HepG2 (cell line): Measurements from ENCODE around the gene KLB. TPM values are rescaled to one million over a fixed set of nuclear protein-coding genes. Genes with fewer than 3 reads are reported as not detected.

Experiments
- ARNTL ChIP-seq: sonication (generic); formaldehyde crosslinking; IDR thresholded peaks from 2 replicates; pipeline ENCODE4 v1.4.0; 2020; ENCODE audit warnings: mild to moderate bottlenecking, missing genetic modification reagents
- CENPT ChIP-seq: sonication (generic); formaldehyde crosslinking; IDR thresholded peaks from 2 replicates; pipeline ENCODE4 v1.8.0; 2022; ENCODE audit warnings: low read depth, mild to moderate bottlenecking, moderate library complexity, missing genetic modification reagents
- DMAP1 ChIP-seq: IDR thresholded peaks from 2 replicates; pipeline ENCODE4 v1.6.1; 2016
- MED8 ChIP-seq: sonication (generic); formaldehyde crosslinking; IDR thresholded peaks from 2 replicates; pipeline ENCODE4 v1.8.1; 2023; ENCODE audit warnings: mild to moderate bottlenecking, missing genetic modification reagents; ENCODE audit not compliant: insufficient replicate concordance
- MTF2 ChIP-seq: sonication (generic); formaldehyde crosslinking; IDR thresholded peaks from 2 replicates; pipeline ENCODE4 v1.5.0; 2020; ENCODE audit warnings: missing genetic modification reagents, borderline replicate concordance
- NCOR1 ChIP-seq: fragments of 200-600 bp; sonication (generic); IDR thresholded peaks from 2 replicates; pipeline ENCODE4 v1.7.0; 2017; ENCODE audit warnings: antibody characterized with exemption, low read length, borderline replicate concordance
- RELA ChIP-seq: sonication (generic); formaldehyde crosslinking; IDR thresholded peaks from 2 replicates; pipeline ENCODE4 v1.4.0; 2020; ENCODE audit warnings: missing genetic modification reagents
- SMYD3 ChIP-seq: sonication (generic); formaldehyde crosslinking; IDR thresholded peaks from 2 replicates; pipeline ENCODE4 v1.8.1; 2023; ENCODE audit warnings: mild to moderate bottlenecking, missing genetic modification reagents
- TCF7 ChIP-seq: sonication (generic); IDR thresholded peaks from 2 replicates; pipeline ENCODE4 v1.6.1; 2016; ENCODE audit warnings: antibody characterized with exemption, low read depth
- ZBTB8A ChIP-seq: sonication (generic); formaldehyde crosslinking; IDR thresholded peaks from 2 replicates; pipeline ENCODE4 v1.4.0; 2020; ENCODE audit warnings: mild to moderate bottlenecking, low read depth, missing genetic modification reagents, borderline replicate concordance
- ZFP36 ChIP-seq: fragments of 150-350 bp; IDR thresholded peaks from 2 replicates; pipeline ENCODE4 v1.6.1; 2018; ENCODE audit warnings: borderline replicate concordance, low read length, low read depth; ENCODE audit not compliant: partially characterized antibody
- ZNF180 ChIP-seq: sonication (generic); formaldehyde crosslinking; IDR thresholded peaks from 2 replicates; pipeline ENCODE4 v1.4.0; 2020; ENCODE audit warnings: low read depth, missing genetic modification reagents, borderline replicate concordance
- ZNF20 ChIP-seq: sonication (generic); formaldehyde crosslinking; IDR thresholded peaks from 2 replicates; pipeline ENCODE4 v1.4.0; 2020; ENCODE audit warnings: mild to moderate bottlenecking, moderate library complexity, missing genetic modification reagents
- ZNF205 ChIP-seq: IDR thresholded peaks from 2 replicates; pipeline ENCODE4 v1.6.1; 2018; ENCODE audit warnings: missing biosample characterization, missing genetic modification reagents
- ZNF225 ChIP-seq: sonication (generic); formaldehyde crosslinking; IDR thresholded peaks from 2 replicates; pipeline ENCODE4 v1.4.0; 2020; ENCODE audit warnings: mild to moderate bottlenecking, missing genetic modification reagents
- ZNF326 ChIP-seq: sonication (generic); formaldehyde crosslinking; IDR thresholded peaks from 2 replicates; pipeline ENCODE4 v1.4.0; 2020; ENCODE audit warnings: missing genetic modification reagents, borderline replicate concordance
- ZNF484 ChIP-seq: sonication (generic); formaldehyde crosslinking; IDR thresholded peaks from 2 replicates; pipeline ENCODE4 v1.5.1; 2020; ENCODE audit warnings: mild to moderate bottlenecking, low read depth, missing genetic modification reagents, borderline replicate concordance
- ZNF556 ChIP-seq: sonication (generic); formaldehyde crosslinking; IDR thresholded peaks from 2 replicates; pipeline ENCODE4 v1.4.0; 2020; ENCODE audit warnings: mild to moderate bottlenecking, missing genetic modification reagents, borderline replicate concordance
- ZNF747 ChIP-seq: sonication (generic); formaldehyde crosslinking; IDR thresholded peaks from 2 replicates; pipeline ENCODE4 v1.8.1; 2023; ENCODE audit warnings: missing genetic modification reagents, mild to moderate bottlenecking, borderline replicate concordance
- ZNF749 ChIP-seq: sonication (generic); formaldehyde crosslinking; IDR thresholded peaks from 2 replicates; pipeline ENCODE4 v1.8.0; 2022; ENCODE audit warnings: mild to moderate bottlenecking, missing genetic modification reagents, moderate library complexity, borderline replicate concordance
- polyA plus RNA-seq, 8 experiments: library from polyadenylated mRNA; depleted of rRNA in 3 of 8; stranded (reverse) in 7 of 8; unstranded in 1 of 8; fragments of >200 nt; fragmentation: Illumina TruSeq in 4 of 8; extraction: Trizol in 4 of 8; gene quantifications; 2 replicates each; pipeline versions ENCODE4 v1.2.1 to v1.2.3, GENCODE V29; 2011 to 2016; ENCODE audit warnings: low read depth in 4 of 8, missing spikeins in 1 of 8, mixed read lengths in 1 of 8; ENCODE audit not compliant: insufficient read depth in 1 of 8
- total RNA-seq, 5 experiments: library from RNA; depleted of rRNA; stranded (reverse); fragments of >200 nt; fragmentation: Illumina TruSeq; extraction: Trizol; gene quantifications; 2 replicates each; pipeline ENCODE4 v1.2.3, GENCODE V29; 2016; ENCODE audit warnings: low read depth in 1 of 5
- TF ChIP-seq, protein P1 (sequence below): sonication (generic); formaldehyde crosslinking; IDR thresholded peaks from 2 replicates; pipeline ENCODE4 v1.4.0; 2020; ENCODE audit warnings: missing genetic modification reagents
- TF ChIP-seq, protein P2 (sequence below): sonication (generic); formaldehyde crosslinking; IDR thresholded peaks from 2 replicates; pipeline ENCODE4 v1.4.0; 2020; ENCODE audit warnings: missing genetic modification reagents
- TF ChIP-seq, protein P3 (sequence below): sonication (generic); formaldehyde crosslinking; IDR thresholded peaks from 2 replicates; pipeline ENCODE4 v1.4.0; 2020; ENCODE audit warnings: missing genetic modification reagents, mild to moderate bottlenecking, borderline replicate concordance

KLB gene
- total and polyA plus RNA-seq, 2 of the 13 experiments (the other 11 are each of a cell fraction or from before 2014, with no cell fraction given), result 25.3 to 82.0 TPM

DNA sequence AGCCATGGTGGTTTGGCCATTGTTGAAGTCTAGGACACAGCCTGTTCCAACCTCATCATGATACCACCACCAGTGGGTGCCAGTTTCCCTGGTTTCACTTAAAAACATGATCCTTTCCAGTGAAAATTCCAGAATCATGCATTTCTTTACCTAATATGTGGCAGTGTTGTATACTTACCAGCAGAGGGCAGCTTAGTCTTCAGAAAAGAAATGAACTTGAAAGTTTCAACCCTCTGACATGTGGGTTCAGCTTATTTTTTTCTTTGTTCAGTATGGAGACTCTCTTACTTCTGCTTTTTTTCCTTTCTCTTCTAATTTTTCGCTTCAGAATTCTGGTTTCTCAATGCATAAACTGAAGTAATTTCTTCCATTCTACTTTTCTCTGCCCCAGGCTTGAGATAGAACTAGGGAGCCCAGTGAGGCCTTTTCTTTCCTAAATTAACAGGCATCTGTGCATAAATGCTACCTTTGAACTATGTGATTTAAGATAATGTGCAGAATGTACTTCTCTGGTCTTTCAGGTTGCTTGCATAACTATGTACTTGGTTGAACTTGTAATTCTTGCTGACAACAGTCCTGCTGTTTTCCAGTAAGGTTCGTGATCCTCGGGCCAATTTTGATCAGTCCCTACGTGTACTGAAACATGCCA lies 62.8 kb downstream of the KLB start (continued):
- TF ChIP-seq ZNF556 (CRISPR knock-in tag) (no peak), ZNF205 (CRISPR knock-in tag) (no peak), MTF2 (no peak), DMAP1 (CRISPR knock-in tag) (peak; percentile 67; the same call in 1 of the 2 replicates), SMYD3 (no peak), NCOR1 (no peak), ZNF180 (no peak), CENPT (no peak), RELA (CRISPR knock-in tag) (no peak), ARNTL (CRISPR knock-in tag) (no peak), MED8 (CRISPR knock-in tag) (no peak), ZNF749 (no peak), ZNF225 (CRISPR knock-in tag) (no peak), ZNF20 (CRISPR knock-in tag) (no peak), ZNF326 (CRISPR knock-in tag) (no peak), TCF7 (no peak), ZFP36 (no peak), ZBTB8A (no peak), ZNF484 (CRISPR knock-in tag) (no peak), ZNF747 (CRISPR knock-in tag) (no peak)
- TF ChIP-seq, protein P1, sequence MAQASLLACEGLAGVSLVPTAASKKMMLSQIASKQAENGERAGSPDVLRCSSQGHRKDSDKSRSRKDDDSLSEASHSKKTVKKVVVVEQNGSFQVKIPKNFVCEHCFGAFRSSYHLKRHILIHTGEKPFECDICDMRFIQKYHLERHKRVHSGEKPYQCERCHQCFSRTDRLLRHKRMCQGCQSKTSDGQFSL (CRISPR knock-in tag), result no peak
- TF ChIP-seq, protein P2, sequence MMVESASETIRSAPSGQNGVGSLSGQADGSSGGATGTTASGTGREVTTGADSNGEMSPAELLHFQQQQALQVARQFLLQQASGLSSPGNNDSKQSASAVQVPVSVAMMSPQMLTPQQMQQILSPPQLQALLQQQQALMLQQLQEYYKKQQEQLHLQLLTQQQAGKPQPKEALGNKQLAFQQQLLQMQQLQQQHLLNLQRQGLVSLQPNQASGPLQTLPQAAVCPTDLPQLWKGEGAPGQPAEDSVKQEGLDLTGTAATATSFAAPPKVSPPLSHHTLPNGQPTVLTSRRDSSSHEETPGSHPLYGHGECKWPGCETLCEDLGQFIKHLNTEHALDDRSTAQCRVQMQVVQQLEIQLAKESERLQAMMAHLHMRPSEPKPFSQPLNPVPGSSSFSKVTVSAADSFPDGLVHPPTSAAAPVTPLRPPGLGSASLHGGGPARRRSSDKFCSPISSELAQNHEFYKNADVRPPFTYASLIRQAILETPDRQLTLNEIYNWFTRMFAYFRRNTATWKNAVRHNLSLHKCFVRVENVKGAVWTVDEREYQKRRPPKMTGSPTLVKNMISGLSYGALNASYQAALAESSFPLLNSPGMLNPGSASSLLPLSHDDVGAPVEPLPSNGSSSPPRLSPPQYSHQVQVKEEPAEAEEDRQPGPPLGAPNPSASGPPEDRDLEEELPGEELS (CRISPR knock-in tag), result 0 out of 2 replicates have a peak, but pooled peaks have one; percentile 17
- TF ChIP-seq, protein P3, sequence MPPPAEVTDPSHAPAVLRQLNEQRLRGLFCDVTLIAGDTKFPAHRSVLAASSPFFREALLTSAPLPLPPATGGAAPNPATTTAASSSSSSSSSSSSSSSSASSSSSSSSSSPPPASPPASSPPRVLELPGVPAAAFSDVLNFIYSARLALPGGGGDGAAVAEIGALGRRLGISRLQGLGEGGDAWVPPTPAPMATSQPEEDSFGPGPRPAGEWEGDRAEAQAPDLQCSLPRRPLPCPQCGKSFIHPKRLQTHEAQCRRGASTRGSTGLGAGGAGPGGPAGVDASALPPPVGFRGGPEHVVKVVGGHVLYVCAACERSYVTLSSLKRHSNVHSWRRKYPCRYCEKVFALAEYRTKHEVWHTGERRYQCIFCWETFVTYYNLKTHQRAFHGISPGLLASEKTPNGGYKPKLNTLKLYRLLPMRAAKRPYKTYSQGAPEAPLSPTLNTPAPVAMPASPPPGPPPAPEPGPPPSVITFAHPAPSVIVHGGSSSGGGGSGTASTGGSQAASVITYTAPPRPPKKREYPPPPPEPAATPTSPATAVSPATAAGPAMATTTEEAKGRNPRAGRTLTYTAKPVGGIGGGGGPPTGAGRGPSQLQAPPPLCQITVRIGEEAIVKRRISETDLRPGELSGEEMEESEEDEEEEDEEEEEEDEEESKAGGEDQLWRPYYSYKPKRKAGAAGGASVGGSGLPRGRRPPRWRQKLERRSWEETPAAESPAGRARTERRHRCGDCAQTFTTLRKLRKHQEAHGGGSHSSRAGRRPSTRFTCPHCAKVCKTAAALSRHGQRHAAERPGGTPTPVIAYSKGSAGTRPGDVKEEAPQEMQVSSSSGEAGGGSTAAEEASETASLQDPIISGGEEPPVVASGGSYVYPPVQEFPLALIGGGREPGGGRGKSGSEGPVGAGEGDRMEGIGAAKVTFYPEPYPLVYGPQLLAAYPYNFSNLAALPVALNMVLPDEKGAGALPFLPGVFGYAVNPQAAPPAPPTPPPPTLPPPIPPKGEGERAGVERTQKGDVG (CRISPR knock-in tag), result no peak
